ENCODE measurements around the gene RAD52.

The RAD52 gene

DNA sequence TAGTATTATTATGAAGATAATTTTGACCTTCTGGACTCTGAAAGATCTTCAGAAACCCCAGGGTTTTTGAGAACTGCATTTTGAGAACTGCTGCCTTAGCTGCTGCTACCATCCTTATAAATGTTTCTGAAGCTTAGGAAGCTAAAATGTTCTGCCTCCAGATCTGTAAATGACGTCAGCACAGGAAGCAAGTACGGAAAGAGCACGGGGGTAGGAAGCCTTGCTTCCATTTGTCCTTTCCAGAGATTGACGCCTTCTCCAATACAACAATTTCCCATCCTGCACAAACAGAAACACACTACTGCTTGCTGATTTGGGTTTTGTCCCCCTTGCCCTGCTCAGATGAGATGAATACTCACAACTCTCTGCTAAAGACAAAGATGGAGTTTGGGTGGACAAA, 17.9 kb downstream of the RAD52 start:
- no peak for DNase-seq (ENCODE audit: low read depth)
- TF ChIP-seq CTCF (IDR thresholded peaks at IDR 0.05; ENCODE audit: low read depth, low read length, missing control alignments): no peak
- H3K4me3 ChIP-seq (ENCODE audit: low read depth, low read length): no peak overlapping the region

GRCh38 chr12:931060-931459, 18.4 kb downstream of the RAD52 start:
- DNase-seq (ENCODE audit: low read depth): no peak
- TF ChIP-seq CTCF (IDR thresholded peaks at IDR 0.05; ENCODE audit: low read depth, low read length, missing control alignments): no peak
- no peak overlapping the region for H3K4me3 ChIP-seq (ENCODE audit: low read depth, low read length)

DNA sequence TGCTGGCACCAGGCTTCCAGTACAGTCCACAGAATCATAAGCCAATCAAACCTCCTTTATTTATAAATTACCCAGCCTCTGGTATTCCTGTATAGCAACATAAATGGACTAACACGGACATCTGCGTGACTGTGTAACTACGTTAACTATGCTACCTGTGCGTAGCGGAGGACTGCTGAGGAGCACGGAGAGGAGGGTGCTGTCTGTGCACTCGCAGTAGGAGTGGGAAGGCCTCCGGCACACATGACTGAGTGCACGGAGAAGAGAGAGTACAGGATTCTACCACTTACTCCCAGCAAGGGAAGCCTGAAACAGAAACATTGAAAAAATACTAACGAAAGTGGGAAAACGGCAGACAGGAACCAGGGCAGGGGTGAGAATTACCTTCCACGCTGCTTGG, 22.9 kb downstream of the RAD52 start:
- no peak for TF ChIP-seq CTCF (IDR thresholded peaks at IDR 0.05; ENCODE audit: low read depth, low read length, missing control alignments)
- DNase-seq (ENCODE audit: low read depth): no peak
- H3K4me3 ChIP-seq (ENCODE audit: low read depth, low read length): no peak overlapping the region

DNA sequence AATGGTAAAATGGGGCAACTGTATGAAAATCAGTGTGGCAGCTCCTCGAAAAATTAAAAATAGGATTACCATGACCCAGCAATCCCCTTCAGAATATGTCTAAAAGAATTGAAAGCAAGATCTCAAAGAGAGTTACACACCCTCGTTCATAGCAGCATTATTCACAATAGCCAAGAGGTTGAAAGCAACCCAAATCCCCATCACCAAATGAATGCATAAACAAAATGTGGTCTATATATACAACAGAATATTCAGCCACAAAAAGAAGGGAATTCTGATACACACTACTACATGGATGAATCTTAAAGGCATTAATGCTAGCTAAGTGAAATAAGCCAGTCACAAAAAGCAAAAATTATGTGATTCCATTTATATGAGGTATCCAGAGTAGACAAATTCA, 27.2 kb downstream of the RAD52 start:
- TF ChIP-seq CTCF (IDR thresholded peaks at IDR 0.05; ENCODE audit: low read depth, low read length, missing control alignments): no peak
- no peak overlapping the region for H3K4me3 ChIP-seq (ENCODE audit: low read depth, low read length)
- DNase-seq (ENCODE audit: low read depth): no peak

- no peak for DNase-seq (ENCODE audit: low read depth)
- no peak overlapping the region for H3K4me3 ChIP-seq (ENCODE audit: low read depth, low read length)
- no peak for TF ChIP-seq CTCF (IDR thresholded peaks at IDR 0.05; ENCODE audit: low read depth, low read length, missing control alignments)
These were observed 28.8 kb downstream of the RAD52 start for GRCh38 chr12:920676-921075.

GRCh38 chr12:916712-917445, 32.6 kb downstream of the RAD52 start:
- no peak overlapping the region for H3K4me3 ChIP-seq (ENCODE audit: low read depth, low read length)
- DNase-seq (ENCODE audit: low read depth): no peak
- TF ChIP-seq CTCF (IDR thresholded peaks at IDR 0.05; ENCODE audit: low read depth, low read length, missing control alignments): no peak

GRCh38 chr12:916240-916639, 33.3 kb downstream of the RAD52 start:
- DNase-seq (ENCODE audit: low read depth): no peak
- H3K4me3 ChIP-seq (ENCODE audit: low read depth, low read length): no peak overlapping the region
- TF ChIP-seq CTCF (IDR thresholded peaks at IDR 0.05; ENCODE audit: low read depth, low read length, missing control alignments): no peak

All from GM12864 (cell line).